SK-N-SH (cell line): ENCODE data around the gene RAB3GAP2. TPM values are rescaled to one million over a fixed set of nuclear protein-coding genes. Genes with fewer than 3 reads are reported as not detected.
A peak's percentile ranks its signal among the peaks of the same experiment; 100 is the strongest.

ENCODE experiments used
- CTCF ChIA-PET: fragments of 300-600, 350-600 bp; formaldehyde crosslinking; extraction: SDS; loops from one replicate; lab custom pipeline; 2021; lab: Yijun Ruan, JAX
- POLR2A ChIA-PET: fragments of 350-600 bp; sonication (Branson Sonifier 250); formaldehyde crosslinking; extraction: SDS; loops from one replicate; lab custom pipeline; 2020; ENCODE audit warnings: antibody characterized with exemption, inconsistent platforms; lab: Yijun Ruan, JAX
- DNase-seq: peaks from one replicate; pipeline ENCODE4 v3.0.0; 2012
- H2AFZ ChIP-seq: fragments of 200-600 bp; sonication (generic); 2 replicates; pipeline ENCODE4 v1.8.1; 2016; ENCODE audit warnings: antibody characterized with exemption, mild to moderate bottlenecking, low read depth
- H3F3A ChIP-seq: fragments of 200-600 bp; sonication (generic); replicated peaks from 2 replicates; pipeline ENCODE3; 2016; ENCODE audit warnings: antibody characterized with exemption, mild to moderate bottlenecking; ENCODE audit not compliant: insufficient read depth
- H3K27ac ChIP-seq, 2 experiments: fragments of 200-500 bp in 1 of 2; fragments of 200-600 bp in 1 of 2; sonication (Bioruptor generic) in 1 of 2; sonication (generic), shearing (Covaris generic) in 1 of 2; 2 replicates each; pipeline versions ENCODE4 v1.5.1 to v1.6.1; 2014 to 2016; ENCODE audit warnings: low read depth in 2 of 2, inconsistent platforms in 1 of 2, low read length in 1 of 2, mild to moderate bottlenecking in 1 of 2, mixed read lengths in 1 of 2
- H3K27me3 ChIP-seq: fragments of 200-600 bp; sonication (generic), shearing (Covaris generic); 2 replicates; pipeline ENCODE4 v1.6.1; 2016; ENCODE audit warnings: mixed run types; ENCODE audit not compliant: insufficient read depth
- H3K36me3 ChIP-seq, 2 experiments: fragments of 200-500 bp in 1 of 2; fragments of 200-600 bp in 1 of 2; sonication (Bioruptor generic) in 1 of 2; sonication (generic) in 1 of 2; replicated peaks in 1 of 2; 2 replicates each; pipeline versions ENCODE3 to v1.5.1; 2014 to 2016; ENCODE audit warnings: low read length in 1 of 2, mild to moderate bottlenecking in 1 of 2; ENCODE audit not compliant: insufficient read depth in 2 of 2, control insufficient read depth in 1 of 2
- H3K4me1 ChIP-seq, 2 experiments: fragments of 200-500 bp in 1 of 2; fragments of 200-600 bp in 1 of 2; sonication (Bioruptor generic) in 1 of 2; sonication (generic), shearing (Covaris generic) in 1 of 2; 2 replicates each; pipeline versions ENCODE4 v1.5.1 to v1.6.1; 2014 to 2016; ENCODE audit warnings: low read depth in 1 of 2, low read length in 1 of 2, mixed run types in 1 of 2; ENCODE audit not compliant: insufficient read depth in 2 of 2, control insufficient read depth in 1 of 2
- H3K4me2 ChIP-seq: fragments of 200-600 bp; sonication (generic), shearing (Covaris generic); 2 replicates; pipeline ENCODE4 v1.6.1; 2017; ENCODE audit warnings: mixed run types
- H3K4me3 ChIP-seq, 2 experiments: fragments of 200-500 bp in 1 of 2; fragments of 200-600 bp in 1 of 2; sonication (Bioruptor generic) in 1 of 2; sonication (generic), shearing (Covaris generic) in 1 of 2; 2 replicates each; pipeline versions ENCODE4 v1.5.1 to v1.8.1; 2014 to 2016; ENCODE audit warnings: low read depth in 2 of 2, inconsistent platforms in 1 of 2, low read length in 1 of 2, mild to moderate bottlenecking in 1 of 2, mixed read lengths in 1 of 2, moderate library complexity in 1 of 2
- H3K79me2 ChIP-seq: fragments of 200-600 bp; sonication (generic); 2 replicates; pipeline ENCODE4 v1.8.1; 2017; ENCODE audit warnings: mild to moderate bottlenecking; ENCODE audit not compliant: insufficient read depth
- H3K9ac ChIP-seq: fragments of 200-600 bp; sonication (generic); 2 replicates; pipeline ENCODE4 v1.6.1; 2017; ENCODE audit warnings: mixed run types
- H3K9me2 ChIP-seq: fragments of 200-600 bp; sonication (generic); 2 replicates; pipeline ENCODE4 v1.6.1; 2017; ENCODE audit warnings: mixed run types
- H3K9me3 ChIP-seq: fragments of 200-600 bp; sonication (generic); 2 replicates; pipeline ENCODE4 v1.6.1; 2017; ENCODE audit warnings: mixed run types, mild to moderate bottlenecking, moderate library complexity
- H4K20me1 ChIP-seq: fragments of 200-600 bp; sonication (generic); 2 replicates; pipeline ENCODE4 v1.6.1; 2017; ENCODE audit warnings: mild to moderate bottlenecking, mixed run types; ENCODE audit not compliant: insufficient read depth
- CHD2 ChIP-seq: fragments of 150-350 bp; IDR thresholded peaks from 2 replicates; pipeline ENCODE4 v1.6.1; 2018; ENCODE audit warnings: low read length; ENCODE audit not compliant: partially characterized antibody
- ELF1 ChIP-seq: IDR thresholded peaks from 2 replicates; pipeline ENCODE4 v1.4.0; 2012
- EP300 ChIP-seq, 2 experiments: IDR thresholded peaks; 2 replicates each; pipeline versions ENCODE4 v1.4.0 to v1.6.1; 2012; ENCODE audit warnings: borderline replicate concordance in 1 of 2, low read depth in 1 of 2, low read length in 1 of 2
- EZH2phosphoT487 ChIP-seq: fragments of 200-600 bp; sonication (generic); IDR thresholded peaks from 2 replicates; pipeline ENCODE4 v1.6.1; 2017; ENCODE audit warnings: low read depth, mixed run types, mild to moderate bottlenecking, antibody characterized with exemption, moderate library complexity, borderline replicate concordance
- FOXM1 ChIP-seq: IDR thresholded peaks from 2 replicates; pipeline ENCODE4 v1.4.0; 2012; ENCODE audit warnings: low read depth, mild to moderate bottlenecking
- GABPA ChIP-seq: IDR thresholded peaks from 2 replicates; pipeline ENCODE4 v1.4.0; 2012; ENCODE audit warnings: low read depth, mild to moderate bottlenecking
- NFIC ChIP-seq: IDR thresholded peaks from 2 replicates; pipeline ENCODE4 v1.4.0; 2012; ENCODE audit warnings: borderline replicate concordance
- RAD21 ChIP-seq: IDR thresholded peaks from 2 replicates; pipeline ENCODE4 v1.6.1; 2012; ENCODE audit warnings: mild to moderate bottlenecking, low read length
- RCOR1 ChIP-seq: fragments of 150-350 bp; IDR thresholded peaks from 2 replicates; pipeline ENCODE4 v1.6.1; 2017; ENCODE audit warnings: antibody characterized with exemption, low read length
- RFX5 ChIP-seq: IDR thresholded peaks from 2 replicates; pipeline ENCODE4 v1.6.1; 2012; ENCODE audit warnings: mild to moderate bottlenecking, improper control_type of control experiment, low read length
- RXRA ChIP-seq: IDR thresholded peaks from 2 replicates; pipeline ENCODE4 v1.4.0; 2012; ENCODE audit warnings: low read depth, mild to moderate bottlenecking, borderline replicate concordance
- TAF1 ChIP-seq: IDR thresholded peaks from 2 replicates; pipeline ENCODE4 v1.6.1; 2012; ENCODE audit warnings: low read depth, mild to moderate bottlenecking, low read length, moderate library complexity, borderline replicate concordance
- TEAD4 ChIP-seq: IDR thresholded peaks from 2 replicates; pipeline ENCODE4 v1.4.0; 2012; ENCODE audit warnings: mild to moderate bottlenecking, borderline replicate concordance; ENCODE audit not compliant: insufficient read depth
- YY1 ChIP-seq: IDR thresholded peaks from 2 replicates; pipeline ENCODE4 v1.4.0; 2012; ENCODE audit warnings: low read depth, mild to moderate bottlenecking
- WGBS: methylation state at CpG from one replicate; pipeline ENCODE4 v1.1.6; 2017; ENCODE audit warnings: low lambda C conversion rate; 5-methylcytosine and 5-hydroxymethylcytosine counted together
- polyA plus RNA-seq, 3 experiments: library from polyadenylated mRNA; depleted of rRNA; stranded (reverse); fragments of >200 nt; gene quantifications; 2 replicates each; pipeline ENCODE4 v1.2.3, GENCODE V29; 2012
- TF ChIP-seq, protein P1 (sequence below): fragments of 150-350 bp; IDR thresholded peaks from 2 replicates; pipeline ENCODE4 v1.6.1; 2016; ENCODE audit warnings: mild to moderate bottlenecking, low read depth, low read length
- TF ChIP-seq, protein P2 (sequence below): fragments of 150-350 bp; IDR thresholded peaks from 2 replicates; pipeline ENCODE4 v1.6.1; 2017; ENCODE audit warnings: antibody characterized with exemption, low read length, low read depth, borderline replicate concordance
- TF ChIP-seq, protein P3 (sequence below): IDR thresholded peaks from 2 replicates; pipeline ENCODE4; 2012

Gene RAB3GAP2
- polyA plus RNA-seq, 1 of the 3 experiments (the other 2 are of a cell fraction), result 9.3 TPM

DNA sequence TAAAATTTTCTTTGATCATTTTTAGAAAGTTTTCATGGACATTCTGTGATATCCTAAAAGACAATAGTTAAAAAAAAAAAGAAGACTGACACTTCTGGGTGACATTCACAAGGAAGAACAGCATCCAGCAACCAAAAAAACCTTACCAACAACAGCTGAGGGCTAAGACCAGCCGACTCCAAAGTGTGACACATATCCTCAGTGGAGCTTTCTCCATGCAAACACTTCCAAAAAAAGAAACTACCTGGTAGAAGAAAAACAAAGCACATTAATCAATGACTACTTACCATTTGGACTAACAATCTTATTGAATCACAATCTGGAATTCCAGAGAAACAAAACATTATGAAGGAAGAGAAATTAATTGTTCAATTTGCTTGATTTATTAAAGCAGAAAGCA is 90.1 kb downstream of the RAB3GAP2 start:
- H3K4me2 ChIP-seq, result no peak overlapping the region
- TF ChIP-seq, protein P1, sequence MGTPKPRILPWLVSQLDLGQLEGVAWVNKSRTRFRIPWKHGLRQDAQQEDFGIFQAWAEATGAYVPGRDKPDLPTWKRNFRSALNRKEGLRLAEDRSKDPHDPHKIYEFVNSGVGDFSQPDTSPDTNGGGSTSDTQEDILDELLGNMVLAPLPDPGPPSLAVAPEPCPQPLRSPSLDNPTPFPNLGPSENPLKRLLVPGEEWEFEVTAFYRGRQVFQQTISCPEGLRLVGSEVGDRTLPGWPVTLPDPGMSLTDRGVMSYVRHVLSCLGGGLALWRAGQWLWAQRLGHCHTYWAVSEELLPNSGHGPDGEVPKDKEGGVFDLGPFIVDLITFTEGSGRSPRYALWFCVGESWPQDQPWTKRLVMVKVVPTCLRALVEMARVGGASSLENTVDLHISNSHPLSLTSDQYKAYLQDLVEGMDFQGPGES, result no peak
- no peak for TF ChIP-seq RCOR1
- no peak for TF ChIP-seq ELF1
- no peak for TF ChIP-seq YY1
- no peak for TF ChIP-seq RAD21
- no peak for TF ChIP-seq RXRA
- no peak for TF ChIP-seq RFX5
- TF ChIP-seq EZH2phosphoT487, result no peak
- TF ChIP-seq FOXM1, result no peak
- TF ChIP-seq TAF1, result no peak
- no peak for TF ChIP-seq CHD2
- DNase-seq, result no peak
- no peaks in the 10 kb centered on the region for H3K9me3 ChIP-seq
- H3K9me2 ChIP-seq, result no peaks in the 10 kb centered on the region
- H3K27ac ChIP-seq, result peak overlapping the region in 1 of 2 experiments; percentile 67; a peak in 2 of 4 replicates
- H3K79me2 ChIP-seq, result peaks cover 5% of the 10 kb centered on the region; the same call in 1 of the 2 replicates
- POLR2A ChIA-PET, result no interaction called here
- H2AFZ ChIP-seq, result no peak overlapping the region
- peak overlapping the region; percentile 8; the same call in 1 of the 2 replicates for H3K9ac ChIP-seq
- no peak overlapping the region for H3K4me3 ChIP-seq
- H3K27me3 ChIP-seq, result no peaks in the 10 kb centered on the region
- peaks cover 15% of the 10 kb centered on the region for H3F3A ChIP-seq
- H3K36me3 ChIP-seq, result peaks cover 52 to 66% of the 10 kb centered on the region in 2 experiments
- CTCF ChIA-PET, result interaction anchor here (0.9 to 1.9 kb wide), 3 partner anchors 7 to 595 kb away, joined by 3 to 6 read pairs (median 3); no protein-coding TSS in a partner anchor
- WGBS, result 80% methylated on average over 1 of the region's 1 CpG
- H3K4me1 ChIP-seq, result peaks cover 0 to 10% of the 10 kb centered on the region in 2 experiments; a peak in 1 of 4 replicates
- H4K20me1 ChIP-seq, result no peaks in the 10 kb centered on the region

DNA sequence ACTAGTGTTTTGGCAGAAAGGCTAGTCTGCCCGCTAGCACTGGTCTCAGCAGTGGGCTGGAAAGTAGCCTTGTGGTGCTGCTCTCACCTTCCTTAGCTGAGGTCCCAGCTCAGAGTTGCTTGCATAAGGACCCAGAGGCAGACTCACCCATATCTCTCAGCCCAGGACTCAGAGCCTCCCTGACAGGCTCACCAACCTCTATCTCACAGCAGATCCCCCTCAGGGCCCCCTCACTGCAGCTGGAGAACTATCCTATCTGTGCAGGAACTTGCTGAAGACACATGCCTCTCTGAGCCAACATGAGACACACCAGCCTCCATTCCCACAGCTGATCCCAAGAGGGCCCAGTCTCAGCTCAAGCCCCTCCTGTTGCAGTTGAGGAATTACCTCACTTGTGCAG is 95.7 kb downstream of the RAB3GAP2 start:
- WGBS, result no CpG with 5 or more reads among the region's 1 CpG
- Histone ChIP-seq H3K27ac (no peak overlapping the region), H3K79me2 (peaks cover 9% of the 10 kb centered on the region; the same call in 1 of the 2 replicates), H3K9me2 (no peaks in the 10 kb centered on the region), H3K9me3 (no peaks in the 10 kb centered on the region), H3K4me3 (no peak overlapping the region), H3K4me2 (no peak overlapping the region), H3K27me3 (no peaks in the 10 kb centered on the region), H4K20me1 (no peaks in the 10 kb centered on the region), H3F3A (peaks cover 6% of the 10 kb centered on the region), H3K4me1 (no peaks in the 10 kb centered on the region), H2AFZ (no peak overlapping the region), H3K9ac (no peak overlapping the region), H3K36me3 (peaks cover 40 to 64% of the 10 kb centered on the region in 2 experiments)
- no peak for DNase-seq
- ChIA-PET POLR2A (no interaction called here), CTCF (interaction anchor here (1.2 to 2.2 kb wide), 3 partner anchors 11 to 53 kb away, joined by 3 to 6 read pairs (median 4); no protein-coding TSS in a partner anchor)
- TF ChIP-seq FOXM1 (no peak), RAD21 (no peak), EP300 (IDR thresholded peaks at IDR 0.05; ENCODE audit: borderline replicate concordance in 1 of 2, low read depth in 1 of 2, low read length in 1 of 2) (no peak), NFIC (no peak), TAF1 (no peak), TEAD4 (no peak), GABPA (no peak), YY1 (no peak)
- TF ChIP-seq, protein P2, sequence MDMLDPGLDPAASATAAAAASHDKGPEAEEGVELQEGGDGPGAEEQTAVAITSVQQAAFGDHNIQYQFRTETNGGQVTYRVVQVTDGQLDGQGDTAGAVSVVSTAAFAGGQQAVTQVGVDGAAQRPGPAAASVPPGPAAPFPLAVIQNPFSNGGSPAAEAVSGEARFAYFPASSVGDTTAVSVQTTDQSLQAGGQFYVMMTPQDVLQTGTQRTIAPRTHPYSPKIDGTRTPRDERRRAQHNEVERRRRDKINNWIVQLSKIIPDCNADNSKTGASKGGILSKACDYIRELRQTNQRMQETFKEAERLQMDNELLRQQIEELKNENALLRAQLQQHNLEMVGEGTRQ, result no peak
- TF ChIP-seq, protein P3, sequence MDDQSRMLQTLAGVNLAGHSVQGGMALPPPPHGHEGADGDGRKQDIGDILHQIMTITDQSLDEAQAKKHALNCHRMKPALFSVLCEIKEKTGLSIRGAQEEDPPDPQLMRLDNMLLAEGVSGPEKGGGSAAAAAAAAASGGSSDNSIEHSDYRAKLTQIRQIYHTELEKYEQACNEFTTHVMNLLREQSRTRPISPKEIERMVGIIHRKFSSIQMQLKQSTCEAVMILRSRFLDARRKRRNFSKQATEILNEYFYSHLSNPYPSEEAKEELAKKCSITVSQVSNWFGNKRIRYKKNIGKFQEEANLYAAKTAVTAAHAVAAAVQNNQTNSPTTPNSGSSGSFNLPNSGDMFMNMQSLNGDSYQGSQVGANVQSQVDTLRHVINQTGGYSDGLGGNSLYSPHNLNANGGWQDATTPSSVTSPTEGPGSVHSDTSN, result no peak
